ENCODE data around the gene DIP2C.

DNA sequence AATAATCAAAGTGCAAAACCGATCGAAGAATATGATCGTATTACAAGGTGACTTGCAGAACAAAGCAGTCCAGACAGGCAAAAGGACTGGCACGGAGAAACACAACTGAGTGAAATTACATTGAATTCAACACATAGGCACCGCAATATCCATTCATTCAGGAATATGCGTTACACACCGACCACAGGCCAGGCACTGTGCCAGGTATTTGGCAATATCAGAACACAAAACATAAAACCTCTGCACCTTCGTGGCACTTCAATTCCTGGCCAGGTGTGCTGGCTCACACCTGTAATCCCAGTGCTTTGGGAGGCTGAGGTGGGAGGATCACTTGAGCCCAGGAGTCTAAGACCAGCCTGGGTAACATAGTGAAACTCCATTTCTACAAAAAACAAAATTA lies 187.9 kb downstream of the DIP2C start:
- no peak for TF ChIP-seq EZH2 (IDR thresholded peaks at IDR 0.05)
- TF ChIP-seq, protein P1, sequence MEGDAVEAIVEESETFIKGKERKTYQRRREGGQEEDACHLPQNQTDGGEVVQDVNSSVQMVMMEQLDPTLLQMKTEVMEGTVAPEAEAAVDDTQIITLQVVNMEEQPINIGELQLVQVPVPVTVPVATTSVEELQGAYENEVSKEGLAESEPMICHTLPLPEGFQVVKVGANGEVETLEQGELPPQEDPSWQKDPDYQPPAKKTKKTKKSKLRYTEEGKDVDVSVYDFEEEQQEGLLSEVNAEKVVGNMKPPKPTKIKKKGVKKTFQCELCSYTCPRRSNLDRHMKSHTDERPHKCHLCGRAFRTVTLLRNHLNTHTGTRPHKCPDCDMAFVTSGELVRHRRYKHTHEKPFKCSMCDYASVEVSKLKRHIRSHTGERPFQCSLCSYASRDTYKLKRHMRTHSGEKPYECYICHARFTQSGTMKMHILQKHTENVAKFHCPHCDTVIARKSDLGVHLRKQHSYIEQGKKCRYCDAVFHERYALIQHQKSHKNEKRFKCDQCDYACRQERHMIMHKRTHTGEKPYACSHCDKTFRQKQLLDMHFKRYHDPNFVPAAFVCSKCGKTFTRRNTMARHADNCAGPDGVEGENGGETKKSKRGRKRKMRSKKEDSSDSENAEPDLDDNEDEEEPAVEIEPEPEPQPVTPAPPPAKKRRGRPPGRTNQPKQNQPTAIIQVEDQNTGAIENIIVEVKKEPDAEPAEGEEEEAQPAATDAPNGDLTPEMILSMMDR (IDR thresholded peaks at IDR 0.05) = no peak
- no peak for TF ChIP-seq EZH2phosphoT487 (IDR thresholded peaks at IDR 0.05)

Measured in neural progenitor cell (in vitro differentiated cells).